HEK293 (cell line): ENCODE data around the gene HNRNPC.

Experiments
- CTCF ChIA-PET: fragments of 350-600 bp; formaldehyde crosslinking; extraction: SDS; loops from one replicate; lab custom pipeline; 2021; ENCODE audit warnings: antibody characterized with exemption; lab: Yijun Ruan, JAX
- POLR2A ChIA-PET: fragments of 300-600 bp; formaldehyde crosslinking; extraction: SDS; loops from one replicate; lab custom pipeline; 2020; ENCODE audit warnings: antibody characterized with exemption, inconsistent platforms; lab: Yijun Ruan, JAX
- H3K27ac ChIP-seq: fragments of 200-500 bp; sonication (Bioruptor generic); 2 replicates; pipeline ENCODE4 v1.5.1; 2014; ENCODE audit warnings: low read depth, low read length, control low read depth, inconsistent platforms; ENCODE audit errors: extremely low read depth
- H3K36me3 ChIP-seq, 2 experiments: fragments of 200-500 bp in 1 of 2; sonication (Bioruptor generic) in 1 of 2; 1 replicate in 1 of 2; 2 replicates in 1 of 2; pipeline ENCODE4 v1.5.1; 2014 to 2017; ENCODE audit warnings: inconsistent platforms in 2 of 2, low read length in 2 of 2; ENCODE audit not compliant: control insufficient read depth in 2 of 2, insufficient read depth in 1 of 2
- H3K4me1 ChIP-seq: fragments of 200-500 bp; sonication (Bioruptor generic); 2 replicates; pipeline ENCODE4 v1.5.1; 2014; ENCODE audit warnings: mild to moderate bottlenecking, low read length, inconsistent platforms; ENCODE audit not compliant: control insufficient read depth, insufficient read depth
- H3K4me3 ChIP-seq: 2 replicates; pipeline ENCODE4 v1.5.1; 2011; ENCODE audit warnings: low read depth, mild to moderate bottlenecking, control low read depth, low read length, moderate library complexity
- H3K9me3 ChIP-seq: fragments of 200-500 bp; sonication (Bioruptor generic); 2 replicates; pipeline ENCODE4 v1.5.1; 2014; ENCODE audit warnings: low read depth, low read length, inconsistent platforms; ENCODE audit not compliant: control insufficient read depth, insufficient read depth
- KLF10 ChIP-seq: fragments of 450-650 bp; IDR thresholded peaks from 2 replicates; pipeline ENCODE4 v1.5.1; 2018; ENCODE audit warnings: missing biosample characterization, mild to moderate bottlenecking, missing genetic modification characterization
- KLF16 ChIP-seq: fragments of 450-650 bp; formaldehyde crosslinking; IDR thresholded peaks from 2 replicates; pipeline ENCODE4 v1.5.1; 2017; ENCODE audit warnings: missing biosample characterization, missing genetic modification characterization
- KLF8 ChIP-seq: fragments of 450-650 bp; formaldehyde crosslinking; IDR thresholded peaks from 2 replicates; pipeline ENCODE4 v1.5.1; 2016; ENCODE audit warnings: missing biosample characterization, missing genetic modification characterization
- OSR2 ChIP-seq: fragments of 450-650 bp; formaldehyde crosslinking; IDR thresholded peaks from 2 replicates; pipeline ENCODE4 v1.5.1; 2016; ENCODE audit warnings: missing biosample characterization, missing genetic modification characterization
- PATZ1 ChIP-seq: fragments of 450-650 bp; formaldehyde crosslinking; IDR thresholded peaks from 2 replicates; pipeline ENCODE4 v1.5.1; 2016; ENCODE audit warnings: missing biosample characterization, missing genetic modification characterization
- PRDM1 ChIP-seq: fragments of 450-650 bp; formaldehyde crosslinking; IDR thresholded peaks from 2 replicates; pipeline ENCODE4; 2016; ENCODE audit warnings: missing biosample characterization, missing genetic modification characterization
- REST ChIP-seq: fragments of 450-650 bp; formaldehyde crosslinking; IDR thresholded peaks from 2 replicates; pipeline ENCODE4 v1.5.1; 2016; ENCODE audit warnings: missing biosample characterization, missing genetic modification characterization
- SP7 ChIP-seq: fragments of 450-650 bp; formaldehyde crosslinking; IDR thresholded peaks from 2 replicates; pipeline ENCODE4 v1.5.1; 2016; ENCODE audit warnings: missing biosample characterization, missing genetic modification characterization
- TCF7L2 ChIP-seq: IDR thresholded peaks from 2 replicates; pipeline ENCODE4 v1.6.1; 2011; ENCODE audit warnings: low read depth, mild to moderate bottlenecking, inconsistent platforms, low read length, moderate library complexity, borderline replicate concordance
- YY2 ChIP-seq: fragments of 450-650 bp; formaldehyde crosslinking; IDR thresholded peaks from 2 replicates; pipeline ENCODE4 v1.5.1; 2016; ENCODE audit warnings: missing biosample characterization, missing genetic modification characterization
- ZBTB17 ChIP-seq: fragments of 450-650 bp; formaldehyde crosslinking; IDR thresholded peaks from 2 replicates; pipeline ENCODE4 v1.5.1; 2016; ENCODE audit warnings: missing biosample characterization, missing genetic modification characterization
- ZEB2 ChIP-seq: fragments of 450-650 bp; formaldehyde crosslinking; IDR thresholded peaks from 2 replicates; pipeline ENCODE4 v1.5.1; 2016; ENCODE audit warnings: missing biosample characterization, missing genetic modification characterization
- ZNF133 ChIP-seq: fragments of 450-650 bp; formaldehyde crosslinking; IDR thresholded peaks from 2 replicates; pipeline ENCODE4 v1.5.1; 2016; ENCODE audit warnings: missing biosample characterization, missing genetic modification characterization
- ZNF146 ChIP-seq: fragments of 450-650 bp; formaldehyde crosslinking; IDR thresholded peaks from 2 replicates; pipeline ENCODE4 v1.5.1; 2016; ENCODE audit warnings: missing biosample characterization, missing genetic modification characterization
- ZNF184 ChIP-seq: fragments of 450-650 bp; IDR thresholded peaks from 2 replicates; pipeline ENCODE4 v1.5.1; 2018; ENCODE audit warnings: missing biosample characterization, mild to moderate bottlenecking, missing genetic modification characterization
- ZNF266 ChIP-seq: fragments of 450-650 bp; formaldehyde crosslinking; IDR thresholded peaks from 2 replicates; pipeline ENCODE4 v1.5.1; 2016; ENCODE audit warnings: missing biosample characterization, missing genetic modification characterization, low read depth
- ZNF341 ChIP-seq: fragments of 450-650 bp; formaldehyde crosslinking; IDR thresholded peaks from 2 replicates; pipeline ENCODE4; 2016; ENCODE audit warnings: low read depth, missing biosample characterization, missing genetic modification characterization
- ZNF362 ChIP-seq: fragments of 450-650 bp; formaldehyde crosslinking; IDR thresholded peaks from 2 replicates; pipeline ENCODE4 v1.5.1; 2016; ENCODE audit warnings: missing biosample characterization, missing genetic modification characterization
- ZNF366 ChIP-seq: fragments of 450-650 bp; formaldehyde crosslinking; conservative IDR thresholded peaks from 2 replicates; pipeline ENCODE4 v1.5.1; 2016; ENCODE audit warnings: missing biosample characterization, missing genetic modification characterization
- ZNF416 ChIP-seq: fragments of 450-650 bp; formaldehyde crosslinking; IDR thresholded peaks from 2 replicates; pipeline ENCODE4 v1.5.1; 2016; ENCODE audit warnings: missing biosample characterization, missing genetic modification characterization
- ZNF423 ChIP-seq: fragments of 450-650 bp; formaldehyde crosslinking; IDR thresholded peaks from 2 replicates; pipeline ENCODE4 v1.5.1; 2016; ENCODE audit warnings: missing biosample characterization, missing genetic modification characterization
- ZNF518A ChIP-seq: fragments of 450-650 bp; formaldehyde crosslinking; conservative IDR thresholded peaks from 2 replicates; pipeline ENCODE4 v1.5.1; 2016; ENCODE audit warnings: low read depth, missing biosample characterization, missing genetic modification characterization
- ZNF600 ChIP-seq: fragments of 450-650 bp; formaldehyde crosslinking; IDR thresholded peaks from 2 replicates; pipeline ENCODE4 v1.5.1; 2016; ENCODE audit warnings: missing biosample characterization, missing genetic modification characterization
- ZNF610 ChIP-seq: fragments of 450-650 bp; formaldehyde crosslinking; IDR thresholded peaks from 2 replicates; pipeline ENCODE4 v1.5.1; 2016; ENCODE audit warnings: missing biosample characterization, missing genetic modification characterization, borderline replicate concordance

HNRNPC gene

GRCh38 chr14:21308479-21309237, 39.4 kb upstream of the HNRNPC start:
- H3K36me3 ChIP-seq: no peaks in the 10 kb centered on the region
- no peaks in the 10 kb centered on the region for H3K9me3 ChIP-seq
- peaks cover 6% of the 10 kb centered on the region for H3K4me1 ChIP-seq
- H3K4me3 ChIP-seq: peak overlapping the region; percentile 18
- ChIA-PET CTCF (interaction anchor here (0.6 to 1.0 kb wide), 2 partner anchors 13 to 446 kb away, joined by 3 read pairs; no protein-coding TSS in a partner anchor), POLR2A (interaction anchor here (0.7 kb wide), 1 partner anchor 52 kb away, joined by 3 read pairs; no protein-coding TSS in a partner anchor)
- peak overlapping the region; percentile 53 for H3K27ac ChIP-seq
- peak; percentile 76; the same call in 1 of the 2 replicates for TF ChIP-seq TCF7L2
- TF ChIP-seq KLF16: peak; percentile 53
- TF ChIP-seq KLF8 (tag by site-specific recombination): 0 out of 2 replicates have a peak, but pooled peaks have one; percentile 6
- peak; percentile 37; the same call in 1 of the 2 replicates for TF ChIP-seq ZBTB17
- peak; percentile 47; the same call in 1 of the 2 replicates for TF ChIP-seq ZNF341 (tag by site-specific recombination)
- no peak for TF ChIP-seq ZNF133 (tag by site-specific recombination)
- peak; percentile 20; the same call in 1 of the 2 replicates for TF ChIP-seq PRDM1 (tag by site-specific recombination)
- TF ChIP-seq ZNF146 (tag by site-specific recombination): peak; percentile 74; the same call in 1 of the 2 replicates
- TF ChIP-seq ZNF610: peak; percentile 65; the same call in 1 of the 2 replicates
- TF ChIP-seq ZNF184 (tag by site-specific recombination): 0 out of 2 replicates have a peak, but pooled peaks have one; percentile 23
- TF ChIP-seq ZNF600 (tag by site-specific recombination): peak; percentile 95
- TF ChIP-seq ZNF416 (tag by site-specific recombination): no peak
- TF ChIP-seq PATZ1 (tag by site-specific recombination): 0 out of 2 replicates have a peak, but pooled peaks have one; percentile 3
- TF ChIP-seq ZNF362 (tag by site-specific recombination): 0 out of 2 replicates have a peak, but pooled peaks have one; percentile 19
- TF ChIP-seq ZNF423 (tag by site-specific recombination): no peak
- TF ChIP-seq ZNF366 (tag by site-specific recombination): peak; percentile 78
- peak; percentile 53; the same call in 1 of the 2 replicates for TF ChIP-seq SP7 (tag by site-specific recombination)
- TF ChIP-seq KLF10: peak; percentile 19; the same call in 1 of the 2 replicates
- TF ChIP-seq ZNF266 (tag by site-specific recombination): no peak
- TF ChIP-seq OSR2: no peak
- peak; percentile 68 for TF ChIP-seq REST (tag by site-specific recombination)
- 0 out of 2 replicates have a peak, but pooled peaks have one; percentile 29 for TF ChIP-seq ZNF518A (tag by site-specific recombination)
- TF ChIP-seq ZEB2 (tag by site-specific recombination): peak; percentile 28; the same call in 1 of the 2 replicates
- TF ChIP-seq YY2 (tag by site-specific recombination): peak; percentile 75
